BE2C (cell line): ENCODE results near the gene FOXJ3.

ENCODE experiments used
- DNase-seq: peaks from one replicate; pipeline ENCODE4 v3.0.0-alpha.2; 2020
- H3K27me3 ChIP-seq: fragments of 250-450 bp; sonication (Bioruptor Pico); 2 replicates; pipeline ENCODE4 v1.5.1; 2020; ENCODE audit warnings: mild to moderate bottlenecking
- H3K36me3 ChIP-seq: fragments of 250-450 bp; sonication (Bioruptor Pico); 2 replicates; pipeline ENCODE4 v1.5.1; 2020; ENCODE audit warnings: mild to moderate bottlenecking
- H3K4me1 ChIP-seq: fragments of 250-450 bp; sonication (Bioruptor Pico); 2 replicates; pipeline ENCODE4 v1.5.1; 2020
- H3K4me3 ChIP-seq: 2 replicates; pipeline ENCODE4 v1.5.1; 2011; ENCODE audit warnings: low read depth, low read length
- H3K9me3 ChIP-seq: fragments of 250-450 bp; sonication (Bioruptor Pico); 2 replicates; pipeline ENCODE4 v1.5.1; 2020
- TF ChIP-seq, protein P1 (sequence below): IDR thresholded peaks from 2 replicates; pipeline ENCODE4 v1.5.1; 2012; ENCODE audit warnings: mild to moderate bottlenecking, low read depth, low read length

The FOXJ3 gene

DNA sequence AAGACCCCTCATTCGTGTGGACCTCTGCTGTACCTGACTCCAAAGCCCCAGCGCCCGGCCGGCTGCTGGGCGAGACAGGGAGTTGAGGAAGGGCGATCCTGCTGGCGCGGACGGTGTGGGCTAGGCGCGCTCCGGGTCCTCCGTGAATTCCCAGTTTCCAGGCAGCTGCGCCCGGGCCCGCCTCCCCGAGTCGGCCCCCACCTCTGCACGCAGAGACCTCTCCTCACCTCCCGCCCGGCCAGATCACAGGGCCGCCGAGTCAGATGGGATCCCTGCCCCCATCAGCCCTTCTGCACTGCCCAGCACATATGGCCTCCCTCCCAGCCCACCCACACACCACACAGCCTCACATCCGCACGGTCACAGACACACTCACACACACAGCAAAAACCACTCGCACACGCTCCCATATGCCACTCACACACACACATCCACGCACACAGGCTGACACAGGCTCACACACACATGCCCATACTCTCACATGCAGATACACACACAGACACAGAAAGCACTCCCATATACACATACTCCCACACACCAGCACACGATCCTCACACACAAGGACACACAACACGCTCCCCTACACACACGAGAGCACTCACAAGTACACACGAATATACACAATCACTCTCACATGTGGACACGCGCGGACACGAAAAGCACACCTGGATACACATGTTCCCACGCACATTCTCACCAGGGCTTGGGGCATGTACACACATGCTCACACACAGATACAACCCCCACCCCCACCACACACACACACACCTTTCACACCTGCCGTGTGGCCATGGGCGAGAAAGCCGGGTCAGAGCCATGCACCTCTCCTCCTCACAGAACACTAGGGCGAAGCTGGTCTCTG, 189.0 kb downstream of the FOXJ3 start:
- Histone ChIP-seq H3K4me3 (no peak overlapping the region), H3K27me3 (no peaks in the 10 kb centered on the region), H3K4me1 (no peaks in the 10 kb centered on the region), H3K36me3 (no peaks in the 10 kb centered on the region), H3K9me3 (no peaks in the 10 kb centered on the region)
- TF ChIP-seq, protein P1, sequence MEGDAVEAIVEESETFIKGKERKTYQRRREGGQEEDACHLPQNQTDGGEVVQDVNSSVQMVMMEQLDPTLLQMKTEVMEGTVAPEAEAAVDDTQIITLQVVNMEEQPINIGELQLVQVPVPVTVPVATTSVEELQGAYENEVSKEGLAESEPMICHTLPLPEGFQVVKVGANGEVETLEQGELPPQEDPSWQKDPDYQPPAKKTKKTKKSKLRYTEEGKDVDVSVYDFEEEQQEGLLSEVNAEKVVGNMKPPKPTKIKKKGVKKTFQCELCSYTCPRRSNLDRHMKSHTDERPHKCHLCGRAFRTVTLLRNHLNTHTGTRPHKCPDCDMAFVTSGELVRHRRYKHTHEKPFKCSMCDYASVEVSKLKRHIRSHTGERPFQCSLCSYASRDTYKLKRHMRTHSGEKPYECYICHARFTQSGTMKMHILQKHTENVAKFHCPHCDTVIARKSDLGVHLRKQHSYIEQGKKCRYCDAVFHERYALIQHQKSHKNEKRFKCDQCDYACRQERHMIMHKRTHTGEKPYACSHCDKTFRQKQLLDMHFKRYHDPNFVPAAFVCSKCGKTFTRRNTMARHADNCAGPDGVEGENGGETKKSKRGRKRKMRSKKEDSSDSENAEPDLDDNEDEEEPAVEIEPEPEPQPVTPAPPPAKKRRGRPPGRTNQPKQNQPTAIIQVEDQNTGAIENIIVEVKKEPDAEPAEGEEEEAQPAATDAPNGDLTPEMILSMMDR, result no peak
- no peak for DNase-seq

GRCh38 chr1:42145389-42145716, 189.7 kb downstream of the FOXJ3 start:
- Histone ChIP-seq H3K27me3 (no peaks in the 10 kb centered on the region), H3K9me3 (no peaks in the 10 kb centered on the region), H3K36me3 (no peaks in the 10 kb centered on the region), H3K4me1 (no peaks in the 10 kb centered on the region), H3K4me3 (no peak overlapping the region)
- DNase-seq, result no peak
- TF ChIP-seq, protein P1, result no peak

DNA sequence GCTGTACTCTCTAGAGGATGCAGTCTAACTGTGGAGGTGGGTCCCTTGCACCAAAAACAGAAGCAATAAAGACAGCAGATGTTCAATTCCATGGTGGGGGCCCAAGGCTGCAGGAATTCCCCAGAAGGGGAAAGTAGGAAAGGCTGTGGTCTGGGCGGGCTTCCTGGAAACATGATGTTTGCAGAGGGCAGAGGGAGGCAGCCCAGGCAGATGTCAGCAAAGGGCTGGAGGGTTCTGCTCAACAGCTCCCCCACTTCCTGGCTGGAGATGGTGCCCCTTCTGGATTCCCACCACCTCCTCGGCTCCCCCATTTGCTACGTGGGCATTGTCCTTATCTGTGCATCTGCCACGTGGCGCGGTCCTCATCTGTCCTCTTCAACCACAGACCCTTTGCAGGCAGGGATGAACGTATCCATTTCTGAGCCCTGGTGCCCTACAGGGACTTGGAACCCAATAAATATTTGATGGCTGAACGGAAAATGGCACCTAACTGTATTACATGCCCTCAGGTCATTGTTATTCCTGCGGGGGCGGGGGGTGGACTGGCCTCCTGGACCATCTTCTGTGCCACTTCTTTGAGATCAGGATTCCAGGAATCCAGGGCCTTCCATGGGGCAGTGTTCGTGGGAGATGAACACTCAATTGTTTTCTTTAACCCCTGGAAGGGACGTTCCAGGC, 190.2 kb downstream of the FOXJ3 start:
- Histone ChIP-seq H3K4me3 (no peak overlapping the region), H3K36me3 (no peaks in the 10 kb centered on the region), H3K27me3 (no peaks in the 10 kb centered on the region), H3K9me3 (no peaks in the 10 kb centered on the region), H3K4me1 (no peaks in the 10 kb centered on the region)
- no peak for DNase-seq
- TF ChIP-seq, protein P1, result no peak

- no peaks in the 10 kb centered on the region for H3K9me3 ChIP-seq
- TF ChIP-seq, protein P1, result no peak
- H3K36me3 ChIP-seq, result no peaks in the 10 kb centered on the region
- H3K4me1 ChIP-seq, result no peaks in the 10 kb centered on the region
- no peaks in the 10 kb centered on the region for H3K27me3 ChIP-seq
- no peak overlapping the region for H3K4me3 ChIP-seq
- no peak for DNase-seq
Observed at GRCh38 chr1:42143896-42144710, 190.9 kb downstream of the FOXJ3 start.

- H3K4me1 ChIP-seq, result no peaks in the 10 kb centered on the region
- DNase-seq, result no peak
- H3K4me3 ChIP-seq, result no peak overlapping the region
- no peaks in the 10 kb centered on the region for H3K36me3 ChIP-seq
- TF ChIP-seq, protein P1, result no peak
- no peaks in the 10 kb centered on the region for H3K9me3 ChIP-seq
- H3K27me3 ChIP-seq, result no peaks in the 10 kb centered on the region
Observed at GRCh38 chr1:42142894-42143675, 191.9 kb downstream of the FOXJ3 start.
